ENCODE results near the gene BBC3.

The BBC3 gene

DNA sequence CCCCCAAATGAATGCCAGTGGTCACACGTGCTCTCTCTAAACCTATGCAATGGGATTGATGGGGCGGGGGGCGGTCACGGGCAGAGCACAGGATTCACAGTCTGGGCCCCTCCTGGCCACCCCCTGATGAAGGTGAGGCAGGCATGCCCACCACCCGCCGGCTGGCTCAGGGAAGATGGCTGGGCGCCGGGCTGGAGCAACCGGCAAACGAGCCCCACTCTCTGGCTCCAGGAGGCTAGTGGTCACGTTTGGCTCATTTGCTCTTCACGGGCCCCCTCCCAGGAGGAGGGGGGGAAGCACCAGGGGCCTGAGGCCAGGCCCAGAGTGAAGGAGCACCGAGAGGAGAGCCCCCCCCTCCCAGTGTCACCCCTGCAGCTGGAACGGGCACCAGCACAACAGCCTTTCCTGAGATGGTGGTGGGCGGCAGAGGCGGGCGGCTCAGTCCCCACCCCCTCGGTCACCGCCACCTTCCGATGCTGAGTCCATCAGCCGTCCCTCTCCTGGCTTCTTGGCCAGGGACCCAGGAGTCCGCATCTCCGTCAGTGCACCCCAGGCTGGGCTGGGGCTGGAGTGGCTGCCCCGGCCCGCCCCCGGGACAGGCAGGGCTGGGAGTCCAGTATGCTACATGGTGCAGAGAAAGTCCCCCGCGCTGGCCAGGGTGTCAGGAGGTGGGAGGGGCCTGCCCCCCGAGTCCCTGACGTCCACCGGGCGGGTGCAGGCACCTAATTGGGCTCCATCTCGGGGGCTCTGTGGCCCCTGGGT lies 9.7 kb downstream of the BBC3 start:
- peak overlapping the region; percentile 32 for H2AK5ac ChIP-seq (ENCODE audit: low read depth, low read length)
- peak overlapping the region; percentile 90 for H2BK5ac ChIP-seq (ENCODE audit: low read length)
- H3K23ac ChIP-seq (ENCODE audit: low read depth, low read length, poor library complexity): no peak overlapping the region
- H2BK120ac ChIP-seq (ENCODE audit: low read depth, low read length): peak overlapping the region; percentile 54
- no peak overlapping the region for H3K4me3 ChIP-seq (ENCODE audit: low read length in 2 of 2)
- H3K4me1 ChIP-seq (ENCODE audit: control insufficient read depth in 2 of 2, insufficient read depth in 1 of 2, low read depth in 1 of 2, low read length in 2 of 2): peaks cover 6 to 10% of the 10 kb centered on the region in 2 donors
- no peak overlapping the region for H3K14ac ChIP-seq (ENCODE audit: low read length)
- WGBS, 2 donors (ENCODE audit: extremely low coverage in 2 of 2, insufficient read length in 2 of 2, insufficient replicate concordance in 1 of 2): no CpG with 5 or more reads among the region's 33 CpGs
- no peak overlapping the region for H2AFZ ChIP-seq (ENCODE audit: low read length)
- H3K18ac ChIP-seq (ENCODE audit: low read length): peak overlapping the region; percentile 57
- no peaks in the 10 kb centered on the region for H3K9me3 ChIP-seq (replicated peaks in 1 of 2; ENCODE audit: control insufficient read depth in 2 of 2, insufficient read depth in 1 of 2, low read depth in 1 of 2, low read length in 2 of 2)
- no peak overlapping the region for H3K27ac ChIP-seq (replicated peaks; ENCODE audit: low read length)
- no peak overlapping the region for H4K91ac ChIP-seq (ENCODE audit: low read depth, low read length, poor library complexity)
- no peak overlapping the region for H2BK12ac ChIP-seq (ENCODE audit: low read length)
- peaks cover 11 to 50% of the 10 kb centered on the region in 2 donors for H3K36me3 ChIP-seq (replicated peaks in 1 of 2; ENCODE audit: control insufficient read depth in 2 of 2, insufficient read depth in 2 of 2, low read length in 2 of 2)
- H3K4me2 ChIP-seq (ENCODE audit: insufficient read depth, low read length, poor library complexity, severe bottlenecking): no peak overlapping the region
- DNase-seq (ENCODE audit: low spot score): no peak
- no peak overlapping the region for H4K8ac ChIP-seq (ENCODE audit: low read depth, low read length)
- H3K27me3 ChIP-seq (ENCODE audit: control insufficient read depth in 3 of 3, insufficient read depth in 3 of 3, low read depth in 1 of 3, low read length in 3 of 3): no peaks in the 10 kb centered on the region
- H3K79me1 ChIP-seq (ENCODE audit: low read depth, low read length): peaks cover 9% of the 10 kb centered on the region
- peak overlapping the region; percentile 27 for H3K9ac ChIP-seq (ENCODE audit: low read depth, low read length, poor library complexity)
- no peak overlapping the region for H2BK15ac ChIP-seq (ENCODE audit: low read length)
- no peak overlapping the region for H3K4ac ChIP-seq (ENCODE audit: low read length)

DNA sequence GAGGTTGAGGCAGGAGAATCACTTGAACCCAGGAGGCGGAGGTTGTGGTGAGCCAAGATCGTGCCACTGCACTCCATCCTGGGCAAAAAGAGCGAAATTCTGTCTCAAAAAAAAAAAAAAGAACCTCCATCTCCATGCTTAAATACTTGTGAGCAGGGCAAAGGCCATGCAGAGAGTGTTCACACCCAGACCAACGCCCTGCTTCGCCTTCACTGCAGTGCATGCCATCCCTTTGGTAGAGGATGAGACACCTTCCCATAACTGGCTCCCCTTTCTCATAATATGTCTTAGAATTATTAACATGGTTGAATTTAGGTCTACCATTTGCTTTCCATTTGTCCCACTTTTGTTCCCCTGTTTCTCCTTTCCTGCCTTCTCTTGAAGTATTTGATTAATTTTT lies 15.4 kb downstream of the BBC3 start:
- peaks cover under 1 to 1% of the 10 kb centered on the region in 2 donors for H3K4me1 ChIP-seq (ENCODE audit: control insufficient read depth in 2 of 2, insufficient read depth in 1 of 2, low read depth in 1 of 2, low read length in 2 of 2)
- no peak overlapping the region for H2AK5ac ChIP-seq (ENCODE audit: low read depth, low read length)
- no peak overlapping the region for H4K8ac ChIP-seq (ENCODE audit: low read depth, low read length)
- H3K14ac ChIP-seq (ENCODE audit: low read length): no peak overlapping the region
- H3K27me3 ChIP-seq (ENCODE audit: control insufficient read depth in 3 of 3, insufficient read depth in 3 of 3, low read depth in 1 of 3, low read length in 3 of 3): no peaks in the 10 kb centered on the region
- H3K23ac ChIP-seq (ENCODE audit: low read depth, low read length, poor library complexity): no peak overlapping the region
- no peak overlapping the region for H2BK5ac ChIP-seq (ENCODE audit: low read length)
- DNase-seq (ENCODE audit: low spot score): no peak
- WGBS, 2 donors (ENCODE audit: extremely low coverage in 2 of 2, insufficient read length in 2 of 2, insufficient replicate concordance in 1 of 2): no CpG with 5 or more reads among the region's 5 CpGs
- no peak overlapping the region for H3K4ac ChIP-seq (ENCODE audit: low read length)
- H2BK120ac ChIP-seq (ENCODE audit: low read depth, low read length): no peak overlapping the region
- no peak overlapping the region for H2BK15ac ChIP-seq (ENCODE audit: low read length)
- H3K9ac ChIP-seq (ENCODE audit: low read depth, low read length, poor library complexity): no peak overlapping the region
- H3K4me2 ChIP-seq (ENCODE audit: insufficient read depth, low read length, poor library complexity, severe bottlenecking): no peak overlapping the region
- no peak overlapping the region for H3K4me3 ChIP-seq (ENCODE audit: low read length in 2 of 2)
- H3K79me1 ChIP-seq (ENCODE audit: low read depth, low read length): no peaks in the 10 kb centered on the region
- no peak overlapping the region for H3K18ac ChIP-seq (ENCODE audit: low read length)
- H3K36me3 ChIP-seq (replicated peaks in 1 of 2; ENCODE audit: control insufficient read depth in 2 of 2, insufficient read depth in 2 of 2, low read length in 2 of 2): peaks cover 6 to 31% of the 10 kb centered on the region in 2 donors
- no peaks in the 10 kb centered on the region for H3K9me3 ChIP-seq (replicated peaks in 1 of 2; ENCODE audit: control insufficient read depth in 2 of 2, insufficient read depth in 1 of 2, low read depth in 1 of 2, low read length in 2 of 2)
- H4K91ac ChIP-seq (ENCODE audit: low read depth, low read length, poor library complexity): no peak overlapping the region
- H3K27ac ChIP-seq (replicated peaks; ENCODE audit: low read length): no peak overlapping the region
- H2BK12ac ChIP-seq (ENCODE audit: low read length): no peak overlapping the region
- H2AFZ ChIP-seq (ENCODE audit: low read length): no peak overlapping the region

DNA sequence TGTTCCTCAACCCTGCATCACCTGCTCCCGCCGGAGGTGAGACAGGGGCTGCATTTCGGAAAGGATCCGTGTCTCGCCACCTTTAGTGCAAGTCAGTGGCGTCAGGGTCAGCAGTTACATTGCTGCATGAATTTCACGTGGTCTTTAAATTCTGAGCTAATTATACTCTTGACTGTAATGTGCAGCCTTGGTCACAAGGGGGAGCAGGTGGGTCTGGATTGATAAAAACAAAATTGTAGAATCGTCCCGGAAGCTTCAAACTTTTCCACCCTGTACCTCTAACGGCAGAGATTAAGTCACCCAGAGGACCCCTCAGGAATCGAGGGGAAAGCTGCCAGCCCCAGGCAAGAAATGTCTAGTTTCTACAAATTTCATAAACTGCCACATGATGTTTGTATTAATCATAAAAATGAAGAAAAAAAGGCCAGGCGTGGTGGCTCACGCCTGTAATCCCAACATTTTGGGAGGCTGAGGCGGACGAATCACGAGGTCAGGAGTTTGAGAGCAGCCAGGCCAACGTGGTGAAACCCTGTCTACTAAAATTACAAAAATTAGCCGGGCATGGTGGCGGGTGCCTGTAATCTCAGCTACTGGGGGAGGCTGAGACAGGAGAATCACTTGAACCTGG lies 20.2 kb downstream of the BBC3 start:
- no peak overlapping the region for H3K14ac ChIP-seq (ENCODE audit: low read length)
- no peak overlapping the region for H2BK120ac ChIP-seq (ENCODE audit: low read depth, low read length)
- H3K4me2 ChIP-seq (ENCODE audit: insufficient read depth, low read length, poor library complexity, severe bottlenecking): no peak overlapping the region
- no peak overlapping the region for H2AFZ ChIP-seq (ENCODE audit: low read length)
- no peak overlapping the region for H2BK15ac ChIP-seq (ENCODE audit: low read length)
- no peak overlapping the region for H2BK12ac ChIP-seq (ENCODE audit: low read length)
- no peak overlapping the region for H3K9ac ChIP-seq (ENCODE audit: low read depth, low read length, poor library complexity)
- H3K4me3 ChIP-seq (ENCODE audit: low read length in 2 of 2): no peak overlapping the region
- H2AK5ac ChIP-seq (ENCODE audit: low read depth, low read length): no peak overlapping the region
- H3K9me3 ChIP-seq (replicated peaks in 1 of 2; ENCODE audit: control insufficient read depth in 2 of 2, insufficient read depth in 1 of 2, low read depth in 1 of 2, low read length in 2 of 2): no peaks in the 10 kb centered on the region
- DNase-seq (ENCODE audit: low spot score): peak; percentile 68
- no peak overlapping the region for H3K18ac ChIP-seq (ENCODE audit: low read length)
- no peak overlapping the region for H2BK5ac ChIP-seq (ENCODE audit: low read length)
- H4K91ac ChIP-seq (ENCODE audit: low read depth, low read length, poor library complexity): no peak overlapping the region
- peak overlapping the region; percentile 40 for H3K23ac ChIP-seq (ENCODE audit: low read depth, low read length, poor library complexity)
- H3K27ac ChIP-seq (replicated peaks; ENCODE audit: low read length): peak overlapping the region; percentile 7
- no peak overlapping the region for H3K4ac ChIP-seq (ENCODE audit: low read length)
- H4K8ac ChIP-seq (ENCODE audit: low read depth, low read length): no peak overlapping the region
- H3K27me3 ChIP-seq (ENCODE audit: control insufficient read depth in 3 of 3, insufficient read depth in 3 of 3, low read depth in 1 of 3, low read length in 3 of 3): no peaks in the 10 kb centered on the region
- no peaks in the 10 kb centered on the region for H3K79me1 ChIP-seq (ENCODE audit: low read depth, low read length)
- H3K4me1 ChIP-seq (ENCODE audit: control insufficient read depth in 2 of 2, insufficient read depth in 1 of 2, low read depth in 1 of 2, low read length in 2 of 2): peaks cover 3 to 5% of the 10 kb centered on the region in 2 donors
- peaks cover 30 to 69% of the 10 kb centered on the region in 2 donors for H3K36me3 ChIP-seq (replicated peaks in 1 of 2; ENCODE audit: control insufficient read depth in 2 of 2, insufficient read depth in 2 of 2, low read length in 2 of 2)
- no CpG with 5 or more reads among the region's 19 CpGs for WGBS, 2 donors (ENCODE audit: extremely low coverage in 2 of 2, insufficient read length in 2 of 2, insufficient replicate concordance in 1 of 2)

DNA sequence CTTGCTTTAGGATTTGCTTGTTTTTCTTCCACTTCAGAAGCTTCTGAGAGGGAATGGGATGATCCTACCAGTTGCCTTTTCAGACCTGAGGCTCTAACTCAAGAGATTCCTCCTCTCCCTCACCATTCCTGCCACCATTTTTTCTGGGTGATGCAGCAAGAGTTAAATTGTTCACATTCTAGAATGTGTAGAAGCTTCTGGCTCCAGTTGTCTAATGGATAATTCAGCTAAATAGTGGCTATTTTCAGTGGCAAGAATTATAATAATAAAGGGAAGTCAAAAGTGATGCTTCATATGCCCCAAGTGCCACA lies 20.9 kb downstream of the BBC3 start:
- Histone ChIP-seq H2AK5ac (ENCODE audit: low read depth, low read length) (no peak overlapping the region), H3K18ac (ENCODE audit: low read length) (no peak overlapping the region), H3K36me3 (replicated peaks in 1 of 2; ENCODE audit: control insufficient read depth in 2 of 2, insufficient read depth in 2 of 2, low read length in 2 of 2) (peaks cover 35 to 76% of the 10 kb centered on the region in 2 donors), H2BK15ac (ENCODE audit: low read length) (no peak overlapping the region), H4K91ac (ENCODE audit: low read depth, low read length, poor library complexity) (no peak overlapping the region), H3K4me3 (ENCODE audit: low read length in 2 of 2) (no peak overlapping the region), H3K27ac (replicated peaks; ENCODE audit: low read length) (peak overlapping the region; percentile 7), H2BK5ac (ENCODE audit: low read length) (no peak overlapping the region), H3K14ac (ENCODE audit: low read length) (no peak overlapping the region), H2BK12ac (ENCODE audit: low read length) (no peak overlapping the region), H3K79me1 (ENCODE audit: low read depth, low read length) (no peaks in the 10 kb centered on the region), H3K4me2 (ENCODE audit: insufficient read depth, low read length, poor library complexity, severe bottlenecking) (no peak overlapping the region), H3K9ac (ENCODE audit: low read depth, low read length, poor library complexity) (no peak overlapping the region), H3K9me3 (replicated peaks in 1 of 2; ENCODE audit: control insufficient read depth in 2 of 2, insufficient read depth in 1 of 2, low read depth in 1 of 2, low read length in 2 of 2) (no peaks in the 10 kb centered on the region), H3K4me1 (ENCODE audit: control insufficient read depth in 2 of 2, insufficient read depth in 1 of 2, low read depth in 1 of 2, low read length in 2 of 2) (peaks cover 3 to 5% of the 10 kb centered on the region in 2 donors), H3K4ac (ENCODE audit: low read length) (no peak overlapping the region), H3K23ac (ENCODE audit: low read depth, low read length, poor library complexity) (no peak overlapping the region), H2AFZ (ENCODE audit: low read length) (no peak overlapping the region), H4K8ac (ENCODE audit: low read depth, low read length) (no peak overlapping the region), H3K27me3 (ENCODE audit: control insufficient read depth in 3 of 3, insufficient read depth in 3 of 3, low read depth in 1 of 3, low read length in 3 of 3) (no peaks in the 10 kb centered on the region), H2BK120ac (ENCODE audit: low read depth, low read length) (no peak overlapping the region)
- no peak for DNase-seq (ENCODE audit: low spot score)

All from neuronal stem cell (in vitro differentiated cells).